Keratinocyte (primary cell): ENCODE results near the gene DTYMK. TPM values are rescaled to one million over a fixed set of nuclear protein-coding genes. Genes with fewer than 3 reads are reported as not detected.

Experiments
- DNase-seq: peaks from one replicate; pipeline ENCODE4 v3.0.0-alpha.2; 2011; ENCODE audit warnings: low read depth, missing footprints, low spot score
- FAIRE-seq: peaks from 2 replicates; lab custom pipeline; 2011; peaks lifted over from hg19 to GRCh38; lab: Jason Lieb, UNC
- H2AFZ ChIP-seq: 2 replicates; pipeline ENCODE4 v1.6.0; 2012; ENCODE audit warnings: low read length, control low read depth, inconsistent platforms; ENCODE audit not compliant: control insufficient read depth
- H3K27ac ChIP-seq: 2 replicates; pipeline ENCODE4 v1.5.1; 2011; ENCODE audit warnings: low read length; ENCODE audit not compliant: control insufficient read depth, insufficient read depth
- H3K27me3 ChIP-seq: 3 replicates; pipeline ENCODE4 v1.6.0; 2011; ENCODE audit warnings: low read length; ENCODE audit not compliant: control insufficient read depth, insufficient read depth; ENCODE audit errors: extremely low read depth
- H3K36me3 ChIP-seq, 2 experiments: 2 replicates in 1 of 2; 3 replicates in 1 of 2; pipeline ENCODE4 v1.5.1; 2011; ENCODE audit warnings: low read length in 2 of 2, mild to moderate bottlenecking in 1 of 2; ENCODE audit not compliant: control insufficient read depth in 2 of 2, insufficient read depth in 2 of 2; ENCODE audit errors: extremely low read depth in 1 of 2
- H3K4me1 ChIP-seq: 3 replicates; pipeline ENCODE4 v1.5.1; 2011; ENCODE audit warnings: low read length; ENCODE audit not compliant: control insufficient read depth, insufficient read depth; ENCODE audit errors: extremely low read depth
- H3K4me2 ChIP-seq: 3 replicates; pipeline ENCODE4 v1.6.0; 2011; ENCODE audit warnings: low read depth, low read length; ENCODE audit not compliant: control insufficient read depth, insufficient read depth; ENCODE audit errors: extremely low read depth
- H3K4me3 ChIP-seq, 3 experiments: fragments of 200-600 bp in 1 of 3; sonication (generic) in 1 of 3; 2 replicates in 2 of 3; 3 replicates in 1 of 3; pipeline ENCODE4 v1.5.1; 2011 to 2016; ENCODE audit warnings: low read length in 3 of 3, mild to moderate bottlenecking in 3 of 3, control low read depth in 2 of 3, inconsistent platforms in 1 of 3, low read depth in 1 of 3, mixed read lengths in 1 of 3, mixed run types in 1 of 3, moderate library complexity in 1 of 3; ENCODE audit not compliant: control insufficient read depth in 2 of 3, insufficient read depth in 2 of 3; ENCODE audit errors: extremely low read depth in 1 of 3
- H3K79me2 ChIP-seq: 2 replicates; pipeline ENCODE4 v1.6.0; 2012; ENCODE audit warnings: low read length; ENCODE audit not compliant: control insufficient read depth, insufficient read depth
- H3K9ac ChIP-seq: 3 replicates; pipeline ENCODE4 v1.6.0; 2011; ENCODE audit warnings: low read length; ENCODE audit not compliant: control insufficient read depth, insufficient read depth; ENCODE audit errors: extremely low read depth
- H3K9me1 ChIP-seq: 3 replicates; pipeline ENCODE4 v1.6.0; 2011; ENCODE audit warnings: low read length; ENCODE audit not compliant: control insufficient read depth, insufficient read depth; ENCODE audit errors: extremely low read depth
- H3K9me3 ChIP-seq: 2 replicates; pipeline ENCODE4 v1.5.1; 2012; ENCODE audit warnings: low read depth, low read length; ENCODE audit not compliant: control insufficient read depth
- H4K20me1 ChIP-seq: 3 replicates; pipeline ENCODE4 v1.6.0; 2011; ENCODE audit warnings: low read length; ENCODE audit not compliant: control insufficient read depth, insufficient read depth; ENCODE audit errors: extremely low read depth
- CTCF ChIP-seq, 3 experiments: IDR thresholded peaks in 1 of 3; conservative IDR thresholded peaks in 1 of 3; optimal IDR thresholded peaks in 1 of 3; 2 replicates in 2 of 3; 3 replicates in 1 of 3; pipeline versions ENCODE3 to v1.5.1; 2011; ENCODE audit warnings: low read length in 3 of 3, mild to moderate bottlenecking in 3 of 3, moderate library complexity in 2 of 3, control low read depth in 1 of 3, inconsistent platforms in 1 of 3; ENCODE audit not compliant: insufficient read depth in 2 of 3; ENCODE audit errors: extremely low read depth in 1 of 3
- EZH2 ChIP-seq: IDR thresholded peaks from one replicate; pipeline ENCODE4 v1.6.1; 2012; ENCODE audit warnings: inconsistent platforms, mild to moderate bottlenecking, low read length, moderate library complexity
- dilution Hi-C: fragments of 300-500 bp; cut with MboI; formaldehyde crosslinking; loops from one replicate; pipeline ENCODE4 v1.7.0; 2020; ENCODE audit warnings: low sequenced_read_pairs; ENCODE audit not compliant: extremely low pct_ligation_motif_present
- polyA plus RNA-seq, 5 experiments: library from polyadenylated mRNA; depleted of rRNA in 3 of 5; stranded (reverse) in 3 of 5; stranded (forward) in 1 of 5; unstranded in 1 of 5; fragments of >200 nt; gene quantifications; 1 replicate in 1 of 5; 2 replicates in 3 of 5; 3 replicates in 1 of 5; pipeline versions ENCODE4 v1.2.1 to v1.2.3, GENCODE V29; 2011 to 2012; ENCODE audit warnings: missing spikeins in 2 of 5, low read depth in 1 of 5, low replicate concordance in 1 of 5

Gene DTYMK
- polyA plus RNA-seq, 1 donor (not counting 4 experiments of a cell fraction or from before 2014, with no cell fraction given): 31.6 TPM

DNA sequence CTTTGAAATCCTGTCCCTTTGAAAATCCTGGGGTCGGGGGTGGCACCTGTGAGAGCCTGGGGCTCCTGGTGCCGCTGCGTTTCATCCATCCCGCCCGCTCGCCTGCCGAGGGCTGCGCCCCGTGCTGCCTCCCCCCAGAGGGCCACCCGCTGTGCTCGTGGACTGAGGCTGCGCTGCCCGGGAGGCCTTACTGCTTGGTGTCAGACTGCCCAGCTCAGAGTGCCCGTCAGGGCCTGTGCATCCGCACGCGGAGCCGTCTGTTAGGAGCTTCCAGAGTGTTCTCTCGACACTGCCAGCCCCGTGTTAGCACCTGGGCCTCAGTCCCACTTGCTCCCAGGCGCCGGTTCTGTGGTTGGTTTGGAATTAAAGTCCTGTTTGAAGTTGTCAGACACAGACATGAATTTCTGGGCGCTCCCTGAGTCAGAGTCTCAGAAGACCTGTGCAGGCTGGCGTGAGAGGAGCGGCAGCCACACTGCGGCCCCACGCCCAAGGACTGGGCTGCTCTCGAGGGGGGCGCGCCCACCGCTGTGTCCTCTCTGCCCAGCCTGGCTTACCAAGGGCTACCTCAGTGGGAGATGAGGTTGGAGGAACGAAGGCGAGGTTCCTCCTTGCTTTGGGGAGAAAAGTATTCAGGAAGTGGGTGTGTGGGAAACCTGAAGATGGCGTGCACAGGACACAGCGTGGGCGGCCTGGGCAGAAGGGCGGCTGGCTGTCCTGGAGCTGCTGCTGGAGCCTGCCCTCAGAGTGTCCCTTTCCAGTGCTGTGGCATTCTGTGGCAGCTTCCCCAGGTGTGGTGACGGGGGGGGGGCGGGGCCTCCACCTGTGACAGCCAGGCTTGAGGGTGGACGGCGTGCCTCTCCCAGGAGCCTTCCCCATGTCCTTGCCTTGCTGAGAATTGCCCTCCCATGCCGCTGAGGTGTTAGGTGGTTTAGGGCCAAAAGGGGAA, 14.1 kb downstream of the DTYMK start:
- no peak overlapping the region for H3K9ac ChIP-seq
- dilution Hi-C loops: no loop called here
- no peaks in the 10 kb centered on the region for H3K27me3 ChIP-seq
- TF ChIP-seq CTCF (optimal IDR thresholded peaks at IDR 0.05 in 1 of 3, IDR thresholded peaks at IDR 0.05 in 1 of 3, conservative IDR thresholded peaks at IDR 0.05 in 1 of 3; ENCODE audit: extremely low read depth in 1 of 3, insufficient read depth in 2 of 3, low read length in 3 of 3): no peak
- TF ChIP-seq EZH2: no peak
- H3K79me2 ChIP-seq: no peaks in the 10 kb centered on the region
- H3K27ac ChIP-seq: no peak overlapping the region
- no peak for DNase-seq
- H3K4me2 ChIP-seq: no peak overlapping the region
- no peak for FAIRE-seq
- peaks cover 35 to 36% of the 10 kb centered on the region in 2 experiments for H3K36me3 ChIP-seq
- no peaks in the 10 kb centered on the region for H4K20me1 ChIP-seq
- no peaks in the 10 kb centered on the region for H3K4me1 ChIP-seq
- no peaks in the 10 kb centered on the region for H3K9me3 ChIP-seq
- H3K4me3 ChIP-seq: no peak overlapping the region
- H2AFZ ChIP-seq: no peak overlapping the region
- H3K9me1 ChIP-seq: no peaks in the 10 kb centered on the region

- Histone ChIP-seq H3K9me3 (no peaks in the 10 kb centered on the region), H3K27me3 (no peaks in the 10 kb centered on the region), H3K27ac (no peak overlapping the region), H3K4me3 (no peak overlapping the region), H3K79me2 (no peaks in the 10 kb centered on the region), H4K20me1 (no peaks in the 10 kb centered on the region), H2AFZ (no peak overlapping the region), H3K36me3 (peaks cover 31 to 32% of the 10 kb centered on the region in 2 experiments), H3K9me1 (no peaks in the 10 kb centered on the region), H3K4me1 (no peaks in the 10 kb centered on the region), H3K9ac (no peak overlapping the region), H3K4me2 (no peak overlapping the region)
- DNase-seq (no peak), FAIRE-seq (no peak)
- TF ChIP-seq EZH2 (no peak), CTCF (optimal IDR thresholded peaks at IDR 0.05 in 1 of 3, IDR thresholded peaks at IDR 0.05 in 1 of 3, conservative IDR thresholded peaks at IDR 0.05 in 1 of 3; ENCODE audit: extremely low read depth in 1 of 3, insufficient read depth in 2 of 3, low read length in 3 of 3) (no peak)
- dilution Hi-C loops: no loop called here
Observed at GRCh38 chr2:241671457-241672240, 15.0 kb downstream of the DTYMK start.
